ENCODE measurements around the gene HECW1. TPM values are rescaled to one million over a fixed set of nuclear protein-coding genes. Genes with fewer than 3 reads are reported as not detected.

The HECW1 gene
- total and polyA plus RNA-seq, 2 of the 8 experiments (the other 6 are each of a cell fraction or from before 2014, with no cell fraction given): 2.9 to 12.7 TPM

- WGBS, 2 experiments (ENCODE audit: extremely low coverage in 1 of 2, insufficient coverage in 1 of 2, insufficient read length in 1 of 2, insufficient replicate concordance in 2 of 2, low coverage in 1 of 2, low lambda C conversion rate in 2 of 2, missing lambda C conversion rate in 1 of 2): 94% methylated on average over 8 of the region's 8 CpGs; no CpG with 5 or more reads in 1 of the 2 experiments
- no peak overlapping the region for H3K4me2 ChIP-seq (ENCODE audit: insufficient read depth in 1 of 2, low read depth in 2 of 2, low read length in 2 of 2)
- ChIA-PET POLR2A (ENCODE audit: partially characterized antibody) (no interaction called here), CTCF (ENCODE audit: partially characterized antibody) (interaction anchor here (0.6 to 2.1 kb wide), 4 partner anchors 26 to 316 kb away, joined by 3 to 10 read pairs (median 4); partner anchors contain the start of gene STK17A)
- H3K36me3 ChIP-seq (ENCODE audit: control insufficient read depth in 2 of 4, insufficient read depth in 4 of 4, low read length in 3 of 4): no peaks in the 10 kb centered on the region
- no peaks in the 10 kb centered on the region for H3K79me2 ChIP-seq (ENCODE audit: control insufficient read depth in 1 of 2, insufficient read depth in 2 of 2, low read length in 2 of 2)
- no peak overlapping the region for H4K8ac ChIP-seq (ENCODE audit: extremely low read depth, insufficient read depth, low read length)
- DNase-seq (ENCODE audit: low read depth in 1 of 2, low spot score in 2 of 2) (no peak), FAIRE-seq (no peak)
- H3K79me1 ChIP-seq (ENCODE audit: low read depth, low read length): no peaks in the 10 kb centered on the region
- no peak overlapping the region for H3K23ac ChIP-seq (ENCODE audit: insufficient read length)
- no peak overlapping the region for H2AK5ac ChIP-seq (ENCODE audit: low read depth, low read length)
- H3K27me3 ChIP-seq (replicated peaks in 1 of 4; ENCODE audit: control insufficient read depth in 3 of 4, extremely low read depth in 1 of 4, insufficient read depth in 3 of 4, low read length in 3 of 4): no peaks in the 10 kb centered on the region
- H2BK120ac ChIP-seq (replicated peaks; ENCODE audit: low read depth, low read length): no peak overlapping the region
- no peak overlapping the region for H4K5ac ChIP-seq (ENCODE audit: insufficient read length, low read depth, low read length)
- H4K20me1 ChIP-seq (replicated peaks in 1 of 2; ENCODE audit: control insufficient read depth in 1 of 2, insufficient read depth in 2 of 2, low read length in 2 of 2): no peaks in the 10 kb centered on the region
- H3K4ac ChIP-seq (replicated peaks; ENCODE audit: insufficient read length, low read depth, low read length): no peak overlapping the region
- H2BK12ac ChIP-seq (ENCODE audit: low read depth, low read length): no peak overlapping the region
- no peak overlapping the region for H3K18ac ChIP-seq (ENCODE audit: extremely low read depth, low read length)
- no peak overlapping the region for H2BK20ac ChIP-seq (ENCODE audit: low read length)
- no peaks in the 10 kb centered on the region for H3K9me3 ChIP-seq (ENCODE audit: insufficient read depth in 2 of 2, low read depth in 1 of 2, low read length in 1 of 2)
- no peak overlapping the region for H2BK5ac ChIP-seq (ENCODE audit: low read depth, low read length)
- no peak overlapping the region for H3K14ac ChIP-seq (ENCODE audit: insufficient read length)
- no peaks in the 10 kb centered on the region for H3K4me1 ChIP-seq (replicated peaks in 1 of 4; ENCODE audit: control insufficient read depth in 3 of 4, insufficient read depth in 4 of 4, low read length in 3 of 4)
- H4K91ac ChIP-seq (replicated peaks; ENCODE audit: insufficient read length, low read length): no peak overlapping the region
- H3K4me3 ChIP-seq (ENCODE audit: extremely low read depth in 1 of 4, insufficient read depth in 2 of 4, low read depth in 3 of 4, low read length in 4 of 4): no peak overlapping the region
- no peak overlapping the region for H2AFZ ChIP-seq (ENCODE audit: low read length)
- H3K27ac ChIP-seq (ENCODE audit: low read depth, low read length): no peak overlapping the region
- no peaks in the 10 kb centered on the region for H3K23me2 ChIP-seq (ENCODE audit: low read depth, low read length)
- H3K56ac ChIP-seq (replicated peaks; ENCODE audit: insufficient read length, low read depth, low read length): no peak overlapping the region
- H2BK15ac ChIP-seq (ENCODE audit: low read length): no peak overlapping the region
- no peak overlapping the region for H3K9ac ChIP-seq (replicated peaks in 1 of 4; ENCODE audit: extremely low read depth in 1 of 4, low read depth in 3 of 4, low read length in 3 of 4)
- TF ChIP-seq CHD2 (IDR thresholded peaks at IDR 0.05; ENCODE audit: low read length): no peak
- TF ChIP-seq SP4 (IDR thresholded peaks at IDR 0.05; ENCODE audit: low read length): no peak
- TF ChIP-seq KDM1A (IDR thresholded peaks at IDR 0.05; ENCODE audit: borderline replicate concordance, low read length): no peak
- no peak for TF ChIP-seq KDM4A (IDR thresholded peaks at IDR 0.05; ENCODE audit: low read depth, low read length, severe bottlenecking)
- no peak for TF ChIP-seq SIRT6 (IDR thresholded peaks at IDR 0.05; ENCODE audit: low read length)
- no peak for TF ChIP-seq RAD21 (IDR thresholded peaks at IDR 0.05 in 1 of 2, conservative IDR thresholded peaks at IDR 0.05 in 1 of 2; ENCODE audit: low read depth in 2 of 2, low read length in 2 of 2)
- TF ChIP-seq POLR2A (IDR thresholded peaks at IDR 0.05; ENCODE audit: control extremely low read depth in 1 of 2, low read depth in 2 of 2, low read length in 2 of 2): no peak
- no peak for TF ChIP-seq MAX (IDR thresholded peaks at IDR 0.05)
- TF ChIP-seq RNF2 (IDR thresholded peaks at IDR 0.05; ENCODE audit: borderline replicate concordance, low read depth, low read length, missing control alignments, poor library complexity, severe bottlenecking): no peak
- no peak for TF ChIP-seq EZH2 (IDR thresholded peaks at IDR 0.05; ENCODE audit: low read depth, low read length, severe bottlenecking)
- no peak for TF ChIP-seq BACH1 (IDR thresholded peaks at IDR 0.05; ENCODE audit: low read length)
- no peak for TF ChIP-seq RXRA (IDR thresholded peaks at IDR 0.05; ENCODE audit: insufficient read depth, low read depth, low read length)
Measured at GRCh38 chr7:43520201-43520600, 407.8 kb downstream of the HECW1 start.

Data from H1 (cell line).